ENCODE data around the gene PPP1R11.

Gene PPP1R11

DNA sequence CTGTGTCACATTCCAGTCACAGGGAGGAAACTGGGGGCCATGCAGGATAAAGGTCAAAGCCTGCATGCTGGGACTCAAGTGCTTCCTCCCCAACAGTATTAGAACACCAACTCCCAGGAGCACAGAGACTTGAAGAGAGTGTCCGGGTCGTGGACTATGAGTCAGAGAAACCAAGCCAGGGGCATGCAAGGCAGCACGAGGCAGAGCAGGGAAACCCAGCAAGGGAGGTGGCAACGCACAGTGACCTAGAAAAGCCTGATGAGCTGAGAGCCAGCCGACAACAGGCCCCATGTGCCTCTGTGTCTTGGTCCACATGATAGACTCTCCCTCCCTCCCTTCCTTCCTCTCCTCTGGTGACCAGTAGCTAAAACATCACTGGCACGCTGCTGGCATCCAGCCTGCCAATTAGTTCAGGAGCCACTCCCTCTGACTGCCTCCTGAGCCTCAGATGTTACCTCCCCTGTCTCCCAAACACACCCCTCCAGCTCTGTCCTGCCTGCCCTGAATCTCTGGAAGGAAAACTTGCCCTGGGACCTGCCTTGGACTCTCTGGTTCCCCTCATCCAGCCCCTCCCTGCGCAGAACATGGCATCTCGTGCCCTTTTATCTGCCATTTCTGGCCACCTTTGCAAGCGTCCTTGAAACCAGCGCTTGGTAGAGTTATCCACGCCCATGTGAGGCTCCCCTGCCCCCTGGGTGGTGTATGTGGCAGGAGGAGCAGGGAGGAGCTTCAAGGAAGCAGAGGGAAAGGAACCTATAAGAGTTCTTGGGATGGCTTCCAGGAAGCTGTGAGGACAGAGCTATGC, 24.8 kb downstream of the PPP1R11 start:
- Histone ChIP-seq H3K27ac (ENCODE audit: low read depth, low read length) (no peak overlapping the region), H3K9ac (ENCODE audit: low read length) (no peak overlapping the region), H3K4me1 (ENCODE audit: control insufficient read depth, insufficient read depth, low read length) (no peaks in the 10 kb centered on the region), H3K36me3 (ENCODE audit: control insufficient read depth, insufficient read depth, low read length) (no peaks in the 10 kb centered on the region), H3K27me3 (ENCODE audit: control insufficient read depth, insufficient read depth, low read length) (peaks cover 2% of the 10 kb centered on the region), H3K4me3 (ENCODE audit: low read length) (no peak overlapping the region)

DNA sequence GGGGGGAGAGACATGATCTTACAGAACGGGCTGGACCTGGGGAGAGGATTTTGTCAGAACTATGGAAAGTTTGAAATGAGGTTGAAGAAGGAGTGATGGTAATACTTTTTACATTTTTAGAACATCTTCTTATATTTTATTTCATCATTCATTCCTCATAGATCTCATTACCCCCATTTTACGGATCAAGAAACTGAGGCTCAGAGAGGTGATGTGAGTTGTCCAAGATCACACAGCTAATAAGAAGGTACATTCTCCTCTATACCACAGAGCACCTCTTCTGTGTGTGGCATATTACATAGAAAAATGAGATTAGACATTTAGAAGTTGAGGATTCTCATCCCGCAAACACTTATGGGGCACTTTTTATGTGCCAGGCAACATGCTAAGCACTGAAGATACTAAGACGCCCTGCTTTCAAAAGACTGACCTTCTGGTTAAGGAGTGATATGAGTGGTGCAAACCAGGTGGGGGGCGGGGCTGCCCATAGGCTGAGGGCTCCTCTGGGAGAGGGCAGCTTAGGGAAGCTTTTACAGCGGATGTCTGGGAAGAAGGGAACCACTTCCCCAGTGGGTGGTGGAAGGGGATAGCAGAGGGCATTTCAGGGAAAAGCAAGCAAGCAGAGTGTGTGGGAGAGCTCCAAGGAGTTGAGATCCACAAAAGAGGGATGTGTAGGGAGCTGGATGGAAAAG, 26.0 kb downstream of the PPP1R11 start:
- Histone ChIP-seq H3K9ac (ENCODE audit: low read length) (no peak overlapping the region), H3K27me3 (ENCODE audit: control insufficient read depth, insufficient read depth, low read length) (peaks cover 2% of the 10 kb centered on the region), H3K4me3 (ENCODE audit: low read length) (no peak overlapping the region), H3K4me1 (ENCODE audit: control insufficient read depth, insufficient read depth, low read length) (no peaks in the 10 kb centered on the region), H3K36me3 (ENCODE audit: control insufficient read depth, insufficient read depth, low read length) (no peaks in the 10 kb centered on the region), H3K27ac (ENCODE audit: low read depth, low read length) (no peak overlapping the region)

DNA sequence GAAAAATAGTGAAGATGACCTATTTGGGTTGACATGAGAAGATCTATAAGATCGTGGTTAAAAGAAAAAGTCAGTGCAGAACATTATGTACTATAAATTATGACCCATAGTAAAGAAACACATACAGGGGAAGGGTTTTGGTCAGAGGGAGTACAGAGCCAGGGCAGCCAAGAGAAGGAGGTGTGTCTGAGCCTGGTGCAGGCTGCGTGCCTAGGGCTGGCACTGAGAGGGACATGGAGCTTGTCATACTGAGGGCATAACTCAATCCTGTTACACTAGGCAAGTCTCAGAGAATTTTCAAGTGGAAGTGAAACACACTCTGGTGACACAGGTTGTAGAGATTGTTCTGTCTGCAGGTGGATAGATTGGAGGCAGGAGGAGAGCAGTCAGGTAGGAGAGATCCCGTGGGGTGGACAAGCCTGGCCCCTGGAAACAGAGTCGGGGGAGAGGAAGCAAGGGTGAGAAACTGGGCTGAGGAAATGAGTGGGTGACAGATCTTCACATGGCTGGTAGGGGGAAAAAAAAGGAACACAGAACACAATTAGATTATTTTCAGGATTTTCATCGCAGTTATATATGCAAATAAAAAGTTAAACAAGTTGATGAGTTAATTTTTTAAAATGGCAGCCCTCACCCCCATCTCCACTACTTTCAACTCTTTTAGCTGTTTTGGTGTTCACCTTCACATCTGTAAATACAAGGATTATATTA, 27.1 kb downstream of the PPP1R11 start:
- Histone ChIP-seq H3K27me3 (ENCODE audit: control insufficient read depth, insufficient read depth, low read length) (peaks cover 2% of the 10 kb centered on the region), H3K36me3 (ENCODE audit: control insufficient read depth, insufficient read depth, low read length) (no peaks in the 10 kb centered on the region), H3K27ac (ENCODE audit: low read depth, low read length) (no peak overlapping the region), H3K4me3 (ENCODE audit: low read length) (no peak overlapping the region), H3K9ac (ENCODE audit: low read length) (no peak overlapping the region), H3K4me1 (ENCODE audit: control insufficient read depth, insufficient read depth, low read length) (no peaks in the 10 kb centered on the region)

DNA sequence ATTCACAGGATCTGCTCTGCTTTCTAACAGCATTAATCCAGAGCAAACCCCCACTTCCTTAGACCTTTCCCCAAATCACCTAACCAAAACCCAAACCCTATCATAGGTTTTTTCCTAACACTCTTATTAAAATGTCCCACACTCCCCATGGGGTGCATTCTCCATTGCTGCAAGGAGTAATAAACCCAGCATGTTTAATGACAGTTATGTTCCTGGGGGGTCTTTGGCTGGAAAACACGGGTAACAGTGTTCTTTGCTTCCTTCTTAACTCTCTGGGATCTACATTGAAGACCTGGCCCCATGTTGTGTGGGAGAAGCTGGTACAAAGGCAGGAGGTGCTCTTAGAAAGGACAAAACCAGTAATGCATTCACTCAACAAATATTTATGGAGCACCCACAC, 29.8 kb downstream of the PPP1R11 start:
- Histone ChIP-seq H3K27me3 (ENCODE audit: control insufficient read depth, insufficient read depth, low read length) (peaks cover 11% of the 10 kb centered on the region), H3K4me3 (ENCODE audit: low read length) (no peak overlapping the region), H3K36me3 (ENCODE audit: control insufficient read depth, insufficient read depth, low read length) (no peaks in the 10 kb centered on the region), H3K27ac (ENCODE audit: low read depth, low read length) (no peak overlapping the region), H3K4me1 (ENCODE audit: control insufficient read depth, insufficient read depth, low read length) (peaks cover 7% of the 10 kb centered on the region), H3K9ac (ENCODE audit: low read length) (no peak overlapping the region)

DNA sequence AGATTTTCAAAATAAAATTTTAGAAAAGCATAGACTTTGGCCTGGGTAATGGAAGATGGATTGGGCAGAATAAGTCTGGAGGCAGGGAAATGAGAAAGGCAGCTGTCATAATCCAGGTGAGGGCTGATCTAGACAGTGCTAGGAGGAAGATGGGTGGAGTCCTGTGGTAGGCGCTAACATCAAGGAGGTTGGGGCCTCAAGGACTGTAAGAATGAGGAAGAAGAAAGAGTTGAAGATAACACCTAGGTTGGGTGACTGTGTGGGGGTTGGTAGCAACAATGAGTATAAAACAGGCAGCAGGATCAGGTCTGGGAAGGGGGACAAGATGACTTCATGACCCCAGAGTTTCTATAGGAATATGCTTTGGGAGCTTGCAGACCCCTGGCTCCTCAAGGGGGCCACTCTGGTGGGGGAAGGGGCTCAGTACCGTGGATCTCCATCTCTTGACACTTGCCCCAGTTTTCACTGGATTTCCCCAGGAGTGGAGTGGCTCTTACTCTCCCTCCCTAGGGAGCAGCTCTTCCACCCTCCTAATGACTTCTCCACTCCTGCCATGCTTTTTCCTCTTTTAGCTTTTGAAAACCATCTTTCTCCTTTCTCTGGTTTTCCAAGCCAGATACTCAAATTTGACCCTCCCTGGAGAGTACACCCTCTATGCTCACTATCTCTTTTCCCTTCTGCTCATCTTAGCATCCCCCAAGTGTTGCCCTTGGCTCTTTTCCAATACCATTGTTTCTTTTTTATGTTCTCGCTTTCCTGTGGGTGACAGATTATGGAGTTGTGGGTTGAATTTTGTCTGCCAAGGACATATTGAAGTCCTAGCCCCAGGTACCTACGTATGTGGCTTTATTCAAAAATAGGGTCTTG, 31.1 kb downstream of the PPP1R11 start:
- Histone ChIP-seq H3K36me3 (ENCODE audit: control insufficient read depth, insufficient read depth, low read length) (no peaks in the 10 kb centered on the region), H3K27ac (ENCODE audit: low read depth, low read length) (no peak overlapping the region), H3K4me1 (ENCODE audit: control insufficient read depth, insufficient read depth, low read length) (peaks cover 7% of the 10 kb centered on the region), H3K27me3 (ENCODE audit: control insufficient read depth, insufficient read depth, low read length) (peaks cover 11% of the 10 kb centered on the region), H3K4me3 (ENCODE audit: low read length) (no peak overlapping the region), H3K9ac (ENCODE audit: low read length) (no peak overlapping the region)

DNA sequence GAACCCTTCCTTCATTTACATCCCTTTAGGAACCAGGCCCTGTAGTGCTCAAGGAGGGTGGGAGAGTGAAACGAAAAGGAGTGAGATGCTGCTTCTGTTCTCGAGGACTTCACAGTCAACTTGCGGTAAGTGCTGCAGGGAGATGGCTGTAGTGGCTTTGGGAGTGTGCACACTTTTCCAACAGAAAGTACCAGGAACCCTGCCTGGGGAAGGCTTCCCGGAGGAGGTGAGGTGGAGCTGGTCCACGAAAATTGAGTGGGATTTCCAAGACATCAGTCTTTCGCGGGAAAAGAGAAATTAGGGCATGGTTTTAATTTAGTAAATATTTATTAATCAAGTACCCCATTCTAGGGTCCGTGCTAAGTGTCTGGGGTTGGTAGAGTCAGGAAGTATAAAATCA, 33.2 kb downstream of the PPP1R11 start:
- Histone ChIP-seq H3K4me1 (ENCODE audit: control insufficient read depth, insufficient read depth, low read length) (peaks cover 7% of the 10 kb centered on the region), H3K4me3 (ENCODE audit: low read length) (no peak overlapping the region), H3K27ac (ENCODE audit: low read depth, low read length) (no peak overlapping the region), H3K9ac (ENCODE audit: low read length) (no peak overlapping the region), H3K36me3 (ENCODE audit: control insufficient read depth, insufficient read depth, low read length) (no peaks in the 10 kb centered on the region), H3K27me3 (ENCODE audit: control insufficient read depth, insufficient read depth, low read length) (peaks cover 9% of the 10 kb centered on the region)

DNA sequence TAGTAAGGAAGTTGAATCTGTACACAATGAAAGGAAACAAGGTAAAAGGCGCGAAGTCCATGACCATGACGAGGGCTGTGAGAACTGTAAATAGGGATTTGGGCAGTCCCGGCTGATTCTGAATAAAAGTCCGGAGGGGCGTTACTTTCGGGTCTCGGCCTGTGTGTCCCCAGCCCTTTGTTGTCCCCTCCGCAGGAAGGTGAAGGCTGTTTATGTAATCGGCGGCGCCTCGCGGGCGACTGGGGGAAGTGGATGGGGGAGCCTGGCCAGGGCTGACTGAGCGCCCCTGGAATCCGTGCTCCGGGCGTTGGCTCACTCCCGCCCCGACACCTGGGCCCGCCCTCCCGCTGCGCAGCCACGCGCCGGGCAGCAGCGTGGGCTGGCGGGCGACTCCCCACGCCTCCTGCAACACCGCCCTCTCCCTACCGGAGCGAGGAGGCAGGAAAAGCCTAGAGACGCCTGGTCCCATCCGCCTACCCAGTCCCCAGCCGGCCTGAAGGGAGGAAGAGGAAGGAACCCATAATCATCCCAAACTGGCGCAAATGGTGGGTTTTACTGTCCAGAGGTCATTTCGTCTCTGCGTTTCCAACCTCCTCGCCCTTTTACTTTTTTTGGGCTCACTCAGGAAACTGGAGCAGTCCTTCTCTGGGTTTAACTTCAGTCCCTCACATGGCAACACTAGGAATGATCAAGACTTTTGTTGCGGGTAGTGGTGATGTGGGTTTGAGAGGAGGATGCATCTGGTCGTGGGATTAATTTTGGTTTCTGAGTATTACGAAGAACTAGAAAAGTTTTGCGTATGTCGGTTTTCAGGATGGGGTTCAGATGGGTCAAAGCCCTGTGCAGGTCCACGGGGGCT, 33.8 kb downstream of the PPP1R11 start:
- Histone ChIP-seq H3K9ac (ENCODE audit: low read length) (peak overlapping the region; percentile 6), H3K27ac (ENCODE audit: low read depth, low read length) (no peak overlapping the region), H3K4me3 (ENCODE audit: low read length) (peak overlapping the region; percentile 65), H3K27me3 (ENCODE audit: control insufficient read depth, insufficient read depth, low read length) (peaks cover 9% of the 10 kb centered on the region), H3K36me3 (ENCODE audit: control insufficient read depth, insufficient read depth, low read length) (no peaks in the 10 kb centered on the region), H3K4me1 (ENCODE audit: control insufficient read depth, insufficient read depth, low read length) (peaks cover 7% of the 10 kb centered on the region)

DNA sequence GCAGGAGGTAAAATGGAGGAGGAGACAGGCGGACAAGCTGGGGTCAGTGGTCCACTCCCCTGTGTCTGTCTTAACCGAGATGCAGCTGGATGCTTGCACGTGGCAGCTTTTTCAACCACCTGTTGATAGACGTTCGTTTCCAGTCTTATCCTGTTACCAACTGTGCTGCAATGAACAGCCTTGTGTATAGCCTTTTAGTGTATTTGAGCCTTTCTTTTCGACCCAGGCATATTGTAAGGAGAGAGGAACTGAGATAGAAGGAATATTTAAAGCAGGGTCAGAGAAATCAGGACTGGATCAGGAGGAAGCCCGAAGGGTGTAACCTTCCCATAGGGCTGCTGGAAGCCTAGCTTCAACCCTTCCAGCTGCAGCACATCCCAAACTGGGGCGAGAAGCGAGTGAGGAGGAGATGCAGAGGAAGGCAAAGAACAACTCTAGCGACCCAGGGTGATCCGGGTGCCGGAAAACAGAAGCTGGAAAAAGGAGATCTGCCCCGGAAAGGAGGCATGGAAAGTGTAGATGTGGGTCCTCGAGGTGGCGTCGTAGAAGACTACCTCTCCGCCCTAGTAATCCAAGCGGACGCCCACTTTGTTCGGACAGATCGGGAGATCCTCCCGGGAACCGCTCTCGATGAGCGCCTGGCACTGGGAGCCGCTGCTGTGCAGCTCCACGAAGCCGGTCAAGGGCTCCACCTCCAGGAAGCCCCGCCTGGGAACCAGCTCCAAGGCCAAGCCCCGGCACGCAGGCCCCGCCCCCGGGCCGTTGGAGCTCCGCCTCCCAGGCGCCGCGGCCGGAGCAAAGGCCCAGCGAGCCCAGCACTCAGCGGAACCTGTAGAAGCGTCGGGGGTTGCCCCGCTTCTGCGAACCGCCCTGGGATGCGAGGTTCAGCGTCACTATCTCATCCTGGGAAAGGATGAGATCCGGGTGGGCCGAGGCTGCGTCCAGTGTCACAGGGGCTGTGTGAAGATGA, 34.7 kb downstream of the PPP1R11 start:
- H3K9ac ChIP-seq (ENCODE audit: low read length), result peak overlapping the region; percentile 21
- peak overlapping the region; percentile 37 for H3K27ac ChIP-seq (ENCODE audit: low read depth, low read length)
- H3K36me3 ChIP-seq (ENCODE audit: control insufficient read depth, insufficient read depth, low read length), result no peaks in the 10 kb centered on the region
- peaks cover 11% of the 10 kb centered on the region for H3K27me3 ChIP-seq (ENCODE audit: control insufficient read depth, insufficient read depth, low read length)
- peak overlapping the region; percentile 65 for H3K4me3 ChIP-seq (ENCODE audit: low read length)
- H3K4me1 ChIP-seq (ENCODE audit: control insufficient read depth, insufficient read depth, low read length), result peaks cover 7% of the 10 kb centered on the region

DNA sequence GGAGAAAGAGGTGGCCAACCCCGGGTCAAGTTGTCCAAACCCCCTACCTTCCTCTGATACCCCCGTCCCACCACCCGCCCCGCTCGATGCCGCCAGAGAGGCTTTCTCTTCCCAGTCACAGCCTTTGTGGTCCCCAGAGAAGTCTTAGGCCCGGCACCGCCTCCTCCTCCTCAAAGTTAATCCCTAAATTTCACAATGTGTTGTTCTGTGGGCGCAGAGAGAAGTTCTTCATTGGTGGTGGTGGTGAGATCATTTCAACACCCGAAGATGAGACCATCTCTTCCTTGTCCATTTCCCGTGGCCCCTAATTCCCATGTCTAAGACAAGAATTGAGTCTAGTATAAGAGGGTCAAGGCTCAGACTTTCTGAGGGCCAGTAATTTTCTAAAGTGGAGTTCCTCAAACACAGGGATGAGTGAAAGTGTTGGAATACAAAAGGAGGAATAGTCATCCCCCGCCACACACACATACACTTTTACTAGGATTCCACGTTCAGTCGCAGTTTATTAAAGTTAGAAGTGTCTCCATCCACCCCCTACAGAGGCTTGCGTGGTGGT, 35.5 kb downstream of the PPP1R11 start:
- H3K27me3 ChIP-seq (ENCODE audit: control insufficient read depth, insufficient read depth, low read length), result peaks cover 11% of the 10 kb centered on the region

DNA sequence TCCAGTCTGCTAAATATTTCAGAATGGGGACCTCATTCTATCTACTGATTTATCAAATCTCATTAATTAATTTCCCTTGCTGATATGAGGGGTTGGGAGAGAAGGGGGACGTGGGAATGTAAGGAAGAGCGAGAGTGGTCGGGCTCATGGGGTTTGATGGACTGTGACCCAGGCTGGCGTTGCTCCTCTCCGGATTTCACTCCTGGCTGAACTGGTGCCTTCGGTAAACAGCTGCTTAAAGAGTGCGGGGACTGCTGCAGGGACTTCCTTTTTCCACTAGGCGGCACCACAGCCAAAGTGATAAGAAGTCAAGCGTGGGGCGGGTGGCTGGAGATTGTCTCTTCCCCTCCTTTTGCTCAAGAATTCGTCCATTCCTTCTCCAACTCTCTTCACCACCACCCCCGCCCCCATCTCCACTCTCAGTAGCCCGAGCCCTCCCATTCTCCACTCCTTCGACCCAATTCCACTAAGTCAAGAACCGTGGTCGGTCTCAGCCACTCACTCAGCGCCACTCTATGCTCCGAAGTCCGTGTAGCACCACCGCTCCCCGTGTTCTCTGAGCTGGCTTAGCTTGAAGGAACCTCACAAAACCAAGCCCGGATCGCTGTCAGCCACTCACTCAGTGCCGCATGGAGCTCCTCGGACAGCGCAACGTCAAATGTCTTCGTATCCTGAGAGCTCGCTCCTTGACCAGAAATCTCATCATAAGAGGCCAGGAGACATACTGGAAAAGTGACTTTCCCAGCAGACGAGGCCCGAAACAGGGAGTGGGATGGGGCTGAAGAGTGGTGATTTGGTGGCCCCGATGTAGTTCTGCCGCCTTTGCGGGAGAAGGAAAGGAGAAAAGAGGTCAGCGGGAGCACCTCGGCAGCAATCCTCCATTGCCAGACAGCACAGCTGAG, 36.2 kb downstream of the PPP1R11 start:
- Histone ChIP-seq H3K27ac (ENCODE audit: low read depth, low read length) (peak overlapping the region; percentile 50), H3K9ac (ENCODE audit: low read length) (peak overlapping the region; percentile 53), H3K36me3 (ENCODE audit: control insufficient read depth, insufficient read depth, low read length) (no peaks in the 10 kb centered on the region), H3K27me3 (ENCODE audit: control insufficient read depth, insufficient read depth, low read length) (peaks cover 11% of the 10 kb centered on the region), H3K4me3 (ENCODE audit: low read length) (peak overlapping the region; percentile 55), H3K4me1 (ENCODE audit: control insufficient read depth, insufficient read depth, low read length) (peaks cover 7% of the 10 kb centered on the region)

More for the DNA sequence above, 35.5 kb downstream of the PPP1R11 start:
- Histone ChIP-seq H3K27ac (ENCODE audit: low read depth, low read length) (peak overlapping the region; percentile 50), H3K4me3 (ENCODE audit: low read length) (peak overlapping the region; percentile 65), H3K4me1 (ENCODE audit: control insufficient read depth, insufficient read depth, low read length) (peaks cover 7% of the 10 kb centered on the region), H3K36me3 (ENCODE audit: control insufficient read depth, insufficient read depth, low read length) (no peaks in the 10 kb centered on the region), H3K9ac (ENCODE audit: low read length) (no peak overlapping the region)

All from rectal smooth muscle tissue (tissue), 1 donor.